Fibroblast of pulmonary artery (primary cell): ENCODE results near the gene PUS7L.
A peak's percentile ranks its signal among the peaks of the same experiment; 100 is the strongest.

Experiments used
- DNase-seq: peaks from one replicate; pipeline ENCODE4 v3.0.0-alpha.2; 2010; ENCODE audit warnings: low read depth
- H3K4me3 ChIP-seq: replicated peaks from 2 replicates; pipeline ENCODE4 v1.5.1; 2011; ENCODE audit warnings: low read depth, mild to moderate bottlenecking, control low read depth, low read length, moderate library complexity
- TF ChIP-seq, protein P1 (sequence below): IDR thresholded peaks from 2 replicates; pipeline ENCODE4 v1.5.1; 2011; ENCODE audit warnings: mild to moderate bottlenecking, control low read depth, low read length, inconsistent platforms; ENCODE audit errors: missing control alignments

Gene PUS7L

DNA sequence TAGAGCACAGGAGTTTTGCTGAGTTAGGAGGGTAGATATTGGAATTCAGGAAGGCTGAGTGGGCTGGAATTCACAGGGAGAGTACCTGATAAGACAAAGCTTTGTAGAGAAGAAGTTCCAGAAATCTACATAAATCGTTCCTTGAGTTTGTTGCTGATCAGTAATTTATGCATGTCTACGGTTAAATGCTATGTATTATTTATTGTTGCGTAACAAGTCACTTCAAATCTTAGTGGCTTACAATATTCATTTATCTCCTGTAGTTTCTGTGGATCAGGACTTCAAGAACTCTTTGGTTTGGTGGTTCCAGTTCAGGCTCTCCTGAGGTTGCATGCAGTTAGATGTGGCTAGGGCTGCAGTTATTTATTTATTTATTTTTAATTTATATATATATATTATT, 7.8 kb downstream of the PUS7L start:
- no peak overlapping the region for H3K4me3 ChIP-seq
- DNase-seq, result no peak
- TF ChIP-seq, protein P1, sequence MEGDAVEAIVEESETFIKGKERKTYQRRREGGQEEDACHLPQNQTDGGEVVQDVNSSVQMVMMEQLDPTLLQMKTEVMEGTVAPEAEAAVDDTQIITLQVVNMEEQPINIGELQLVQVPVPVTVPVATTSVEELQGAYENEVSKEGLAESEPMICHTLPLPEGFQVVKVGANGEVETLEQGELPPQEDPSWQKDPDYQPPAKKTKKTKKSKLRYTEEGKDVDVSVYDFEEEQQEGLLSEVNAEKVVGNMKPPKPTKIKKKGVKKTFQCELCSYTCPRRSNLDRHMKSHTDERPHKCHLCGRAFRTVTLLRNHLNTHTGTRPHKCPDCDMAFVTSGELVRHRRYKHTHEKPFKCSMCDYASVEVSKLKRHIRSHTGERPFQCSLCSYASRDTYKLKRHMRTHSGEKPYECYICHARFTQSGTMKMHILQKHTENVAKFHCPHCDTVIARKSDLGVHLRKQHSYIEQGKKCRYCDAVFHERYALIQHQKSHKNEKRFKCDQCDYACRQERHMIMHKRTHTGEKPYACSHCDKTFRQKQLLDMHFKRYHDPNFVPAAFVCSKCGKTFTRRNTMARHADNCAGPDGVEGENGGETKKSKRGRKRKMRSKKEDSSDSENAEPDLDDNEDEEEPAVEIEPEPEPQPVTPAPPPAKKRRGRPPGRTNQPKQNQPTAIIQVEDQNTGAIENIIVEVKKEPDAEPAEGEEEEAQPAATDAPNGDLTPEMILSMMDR, result no peak

DNA sequence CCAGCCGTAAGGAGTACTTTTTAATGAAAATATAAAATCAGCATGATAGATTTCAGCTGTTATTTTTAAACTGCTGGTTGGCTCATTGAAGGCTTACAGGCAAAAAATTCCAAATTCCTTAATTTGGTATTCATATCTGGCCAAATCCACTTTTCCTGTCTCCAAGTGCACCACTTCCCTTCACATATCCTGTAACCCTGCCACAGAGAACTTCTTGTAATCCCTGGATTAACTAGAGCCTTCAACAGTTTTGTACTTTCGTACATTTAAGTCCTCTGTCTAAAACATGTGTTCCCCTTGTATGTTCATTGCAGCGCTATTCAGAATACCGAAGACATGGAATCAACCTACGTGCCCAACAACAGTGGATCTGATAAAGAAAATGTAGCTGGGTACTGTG, 9.6 kb downstream of the PUS7L start:
- DNase-seq, result no peak
- TF ChIP-seq, protein P1, result no peak
- no peak overlapping the region for H3K4me3 ChIP-seq

DNA sequence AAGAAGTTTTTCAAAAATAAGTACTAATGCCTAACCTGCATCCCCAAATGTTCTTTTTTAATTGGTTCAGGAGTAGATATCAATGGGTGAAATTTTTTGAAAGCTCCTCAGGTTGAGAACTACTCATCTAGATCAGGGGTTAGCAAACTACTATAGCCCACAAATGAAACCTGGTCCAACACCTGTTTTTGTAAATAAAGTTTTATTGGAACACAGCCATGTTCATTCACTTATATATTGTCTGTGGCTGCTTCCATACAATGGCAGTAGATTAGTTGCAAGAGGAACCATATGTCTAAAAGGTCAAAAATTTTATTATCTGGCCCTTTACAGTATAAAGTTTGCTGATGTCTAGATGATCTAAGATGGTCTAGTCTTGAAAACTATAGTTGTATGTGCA, 13.8 kb downstream of the PUS7L start:
- no peak for DNase-seq
- TF ChIP-seq, protein P1, result no peak
- no peak overlapping the region for H3K4me3 ChIP-seq

DNA sequence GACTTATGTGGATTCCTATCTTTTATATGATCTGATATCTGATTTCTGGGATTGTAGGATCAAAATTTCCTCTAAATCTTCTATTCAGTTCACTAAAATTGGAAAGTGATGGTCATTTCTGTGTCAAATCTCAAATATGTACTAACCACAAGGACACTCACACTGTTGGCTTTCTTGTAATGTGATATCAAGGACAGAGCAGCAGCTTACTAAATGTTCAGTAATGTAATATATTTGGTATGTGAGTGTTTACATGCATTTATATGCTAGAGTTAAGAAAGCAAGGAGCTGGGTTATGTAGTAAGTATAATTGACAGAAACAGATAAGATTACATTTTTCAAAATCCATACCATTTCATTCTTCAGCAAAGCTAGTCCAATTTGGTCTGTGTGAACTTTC, 16.5 kb downstream of the PUS7L start:
- no peak overlapping the region for H3K4me3 ChIP-seq
- peak; percentile 75 for DNase-seq
- TF ChIP-seq, protein P1, result no peak

DNA sequence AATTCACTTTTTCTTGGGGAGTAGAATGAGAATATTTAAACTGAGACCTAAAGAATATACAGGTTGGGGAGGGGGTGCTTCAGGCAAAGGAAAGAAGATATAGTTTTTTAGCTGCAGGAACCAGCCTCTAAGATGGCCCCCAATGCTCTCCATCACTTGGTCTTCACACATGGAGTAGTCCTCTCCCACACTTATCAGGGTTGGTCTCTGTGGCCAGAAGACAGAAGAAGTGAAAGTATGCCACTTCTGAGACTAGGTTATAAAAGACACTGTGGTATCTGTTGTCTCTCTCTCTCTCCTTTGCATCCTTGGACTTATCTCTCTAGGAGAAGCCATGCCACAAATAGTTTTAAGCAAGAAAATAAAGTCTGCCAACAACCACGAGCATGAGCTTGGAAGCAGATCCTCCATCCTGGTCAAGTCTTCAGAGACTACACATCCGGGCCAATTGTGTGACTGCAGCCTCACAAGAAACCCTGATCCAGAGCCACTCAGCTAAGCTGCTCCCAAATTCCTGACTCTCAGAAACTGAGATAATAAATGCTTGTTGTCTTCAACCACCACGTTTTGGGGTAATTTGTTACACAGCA, 18.0 kb downstream of the PUS7L start:
- TF ChIP-seq, protein P1, result no peak
- peak; percentile 6 for DNase-seq
- H3K4me3 ChIP-seq, result no peak overlapping the region

DNA sequence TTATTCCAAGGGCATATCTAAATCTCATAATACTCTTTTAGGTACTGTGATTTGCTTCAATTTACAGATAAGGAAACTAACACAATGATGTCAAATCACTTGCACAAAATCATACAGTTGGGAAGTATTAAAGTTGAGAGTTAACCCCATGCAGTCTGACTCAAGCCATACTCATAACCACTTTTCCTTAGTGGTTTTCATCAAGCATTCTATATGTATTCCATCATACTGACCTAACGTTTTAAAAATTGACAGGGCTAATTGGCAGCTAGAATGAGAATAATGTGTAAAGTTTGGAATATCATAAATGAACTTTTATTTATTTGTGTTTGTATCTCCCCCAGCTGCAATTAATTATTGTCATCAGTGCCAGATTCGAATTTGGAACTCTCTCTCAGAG, 20.9 kb downstream of the PUS7L start:
- DNase-seq, result peak; percentile 12
- TF ChIP-seq, protein P1, result no peak
- no peak overlapping the region for H3K4me3 ChIP-seq

DNA sequence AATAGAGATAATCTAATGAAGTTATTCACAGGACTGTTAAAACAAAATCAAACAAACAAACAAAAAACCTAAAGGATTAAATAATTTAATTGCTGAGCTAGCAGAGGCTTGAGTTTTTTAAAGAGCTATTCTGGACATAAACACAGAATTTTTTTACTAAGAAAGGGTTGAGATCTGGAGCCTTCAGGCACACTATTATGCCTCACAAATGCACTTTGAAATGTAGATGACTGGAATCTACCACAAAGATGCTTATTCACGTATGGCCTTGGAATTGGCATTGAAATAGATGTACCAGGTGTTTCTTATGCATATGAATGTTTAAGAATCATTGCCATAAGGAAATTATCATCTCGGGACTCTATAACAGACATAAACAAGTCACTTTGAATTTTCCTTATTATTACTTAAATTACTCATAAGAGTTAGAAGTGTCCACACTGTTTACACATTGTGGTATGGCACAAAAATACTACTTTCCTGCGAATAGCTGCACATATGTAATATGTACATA, 21.6 kb downstream of the PUS7L start:
- DNase-seq, result no peak
- H3K4me3 ChIP-seq, result no peak overlapping the region
- TF ChIP-seq, protein P1, result no peak
